DOHH2 (cell line): ENCODE results near the gene TUBA8.
"Not testable (repeated sequence)": the region's sequence is repeated elsewhere in the genome, so short reads cannot be mapped to it uniquely, and the experiment has no call there.

Experiments used
- H3F3A ChIP-seq: fragments of 200-600 bp; sonication (generic), shearing (Covaris generic); 2 replicates; pipeline ENCODE4 v1.6.0; 2016; ENCODE audit warnings: antibody characterized with exemption, mild to moderate bottlenecking; ENCODE audit not compliant: control insufficient read depth, insufficient read depth
- H3K27ac ChIP-seq: fragments of 200-600 bp; sonication (generic); 2 replicates; pipeline ENCODE4 v1.5.1; 2014; ENCODE audit warnings: low read depth, mild to moderate bottlenecking, low read length, moderate library complexity
- H3K27me3 ChIP-seq: fragments of 200-600 bp; sonication (generic); 2 replicates; pipeline ENCODE4 v1.6.1; 2014; ENCODE audit warnings: mild to moderate bottlenecking, low read length, mixed read lengths; ENCODE audit not compliant: control insufficient read depth
- H3K36me3 ChIP-seq: fragments of 200-600 bp; sonication (generic); 2 replicates; pipeline ENCODE4 v1.6.1; 2014; ENCODE audit warnings: mild to moderate bottlenecking, low read length, moderate library complexity, mixed read lengths; ENCODE audit not compliant: control insufficient read depth
- H3K4me1 ChIP-seq: fragments of 200-600 bp; sonication (generic); 2 replicates; pipeline ENCODE4 v1.6.1; 2014; ENCODE audit warnings: mild to moderate bottlenecking, low read length, mixed read lengths; ENCODE audit not compliant: control insufficient read depth
- H3K4me2 ChIP-seq: fragments of 200-600 bp; sonication (generic); 2 replicates; pipeline ENCODE4 v1.6.0; 2014; ENCODE audit warnings: mild to moderate bottlenecking, low read length, moderate library complexity
- H3K4me3 ChIP-seq: fragments of 200-600 bp; sonication (generic); 2 replicates; pipeline ENCODE4 v1.5.1; 2014; ENCODE audit warnings: mild to moderate bottlenecking, low read length, mixed read lengths
- H3K79me2 ChIP-seq: fragments of 200-600 bp; sonication (generic); 2 replicates; pipeline ENCODE4 v1.6.1; 2014; ENCODE audit warnings: mild to moderate bottlenecking, low read length, mixed read lengths; ENCODE audit not compliant: control insufficient read depth
- H3K9me2 ChIP-seq: fragments of 200-600 bp; sonication (generic); replicated peaks from 2 replicates; pipeline ENCODE4 v1.6.1; 2014; ENCODE audit warnings: mild to moderate bottlenecking, low read length, mixed read lengths; ENCODE audit not compliant: control insufficient read depth
- H3K9me3 ChIP-seq: fragments of 200-600 bp; sonication (generic); 2 replicates; pipeline ENCODE4 v1.6.1; 2014; ENCODE audit warnings: antibody characterized with exemption, low read length, mixed read lengths; ENCODE audit not compliant: control insufficient read depth, insufficient read depth
- H4K20me1 ChIP-seq: fragments of 200-600 bp; sonication (generic); 2 replicates; pipeline ENCODE4 v1.6.0; 2014; ENCODE audit warnings: low read depth, mild to moderate bottlenecking, antibody characterized with exemption, low read length, moderate library complexity; ENCODE audit not compliant: control insufficient read depth, insufficient read depth

Gene TUBA8

GRCh38 chr22:18170284-18170683 is 59.7 kb downstream of the TUBA8 start:
- H3K27ac ChIP-seq, H3K9me3 ChIP-seq, H3F3A ChIP-seq, H3K4me2 ChIP-seq, H3K9me2 ChIP-seq, H3K36me3 ChIP-seq, H4K20me1 ChIP-seq, H3K4me1 ChIP-seq, H3K4me3 ChIP-seq, H3K79me2 ChIP-seq, H3K27me3 ChIP-seq: not testable (repeated sequence)

GRCh38 chr22:18172203-18172602 is 61.6 kb downstream of the TUBA8 start:
- H3K27ac ChIP-seq, H3K9me3 ChIP-seq, H4K20me1 ChIP-seq, H3K9me2 ChIP-seq, H3K4me1 ChIP-seq, H3K4me3 ChIP-seq, H3K27me3 ChIP-seq, H3K79me2 ChIP-seq, H3K36me3 ChIP-seq, H3K4me2 ChIP-seq, H3F3A ChIP-seq: not testable (repeated sequence)

- not testable (repeated sequence) for H3K4me2 ChIP-seq, H3K4me1 ChIP-seq, H3K9me3 ChIP-seq, H3K4me3 ChIP-seq, H3K27ac ChIP-seq, H3K79me2 ChIP-seq, H3K36me3 ChIP-seq, H3F3A ChIP-seq, H4K20me1 ChIP-seq, H3K9me2 ChIP-seq, H3K27me3 ChIP-seq
These were observed 62.2 kb downstream of the TUBA8 start for GRCh38 chr22:18172776-18173175.

GRCh38 chr22:18173441-18173840 is 62.8 kb downstream of the TUBA8 start:
- H3K4me3 ChIP-seq, H3K4me1 ChIP-seq, H3K36me3 ChIP-seq, H3K27me3 ChIP-seq, H3K27ac ChIP-seq, H4K20me1 ChIP-seq, H3K9me2 ChIP-seq, H3K4me2 ChIP-seq, H3F3A ChIP-seq, H3K9me3 ChIP-seq, H3K79me2 ChIP-seq: not testable (repeated sequence)
